ENCODE measurements around the gene USP21.

USP21 gene

GRCh38 chr1:161195171-161195570 lies 35.9 kb downstream of the USP21 start:
- no peak for DNase-seq

- DNase-seq = no peak
Observed at GRCh38 chr1:161196111-161196510, 36.8 kb downstream of the USP21 start.

- DNase-seq = no peak
Observed at GRCh38 chr1:161196521-161197451, 37.5 kb downstream of the USP21 start.

- DNase-seq = no peak
Observed at GRCh38 chr1:161197560-161198193, 38.4 kb downstream of the USP21 start.

GRCh38 chr1:161198194-161198896 lies 39.0 kb downstream of the USP21 start:
- DNase-seq = no peak

- peak; percentile 98 for DNase-seq
Observed at GRCh38 chr1:161198897-161199431, 39.7 kb downstream of the USP21 start, which contains the start of gene ADAMTS4. Gene ADAMTS4 (minus strand): TSS chr1:161199054. CDS start chr1:161198627, 427 bp downstream.

- DNase-seq = no peak
Observed at GRCh38 chr1:161199506-161200139, 40.3 kb downstream of the USP21 start.

GRCh38 chr1:161200421-161200991 lies 41.2 kb downstream of the USP21 start:
- no peak for DNase-seq

- DNase-seq = no peak
Observed at GRCh38 chr1:161200992-161201835, 41.9 kb downstream of the USP21 start.

GRCh38 chr1:161201836-161202712 lies 42.8 kb downstream of the USP21 start, which contains the start of gene NDUFS2:
Gene NDUFS2 (plus strand): TSS chr1:161202367. CDS start chr1:161202386, 19 bp downstream.
- peak; percentile 99 for DNase-seq

GRCh38 chr1:161206411-161207140 lies 47.3 kb downstream of the USP21 start:
- no peak for DNase-seq

- no peak for DNase-seq
Observed at GRCh38 chr1:161207173-161207572, 47.9 kb downstream of the USP21 start.

- DNase-seq = peak; percentile 62
Observed at GRCh38 chr1:161209790-161210409, 50.6 kb downstream of the USP21 start.

GRCh38 chr1:161214369-161214768 lies 55.1 kb downstream of the USP21 start:
- no peak for DNase-seq

GRCh38 chr1:161215076-161215475 lies 55.8 kb downstream of the USP21 start, which contains the start of gene FCER1G:
Gene FCER1G (plus strand): TSS chr1:161215295. CDS start chr1:161215322, 27 bp downstream.
- no peak for DNase-seq
